ENCODE data around the gene BOD1. TPM values are rescaled to one million over a fixed set of nuclear protein-coding genes. Genes with fewer than 3 reads are reported as not detected.

Gene BOD1
- total and polyA plus RNA-seq, 2 of the 8 experiments (the other 6 are each of a cell fraction or from before 2014, with no cell fraction given), result 107 to 149 TPM

- no peak for TF ChIP-seq CHD7 (IDR thresholded peaks at IDR 0.05; ENCODE audit: insufficient replicate concordance, low read length)
- TF ChIP-seq BACH1 (IDR thresholded peaks at IDR 0.05; ENCODE audit: low read length), result no peak
Measured at GRCh38 chr5:173657741-173658356, 41.4 kb upstream of the BOD1 start (continued).

Data from H1 (cell line).